ENCODE results near the gene DCAF15. TPM values are rescaled to one million over a fixed set of nuclear protein-coding genes. Genes with fewer than 3 reads are reported as not detected.

The DCAF15 gene
- total and polyA plus RNA-seq, 7 donors = 9.2 to 25.3 (median 16.6) TPM

DNA sequence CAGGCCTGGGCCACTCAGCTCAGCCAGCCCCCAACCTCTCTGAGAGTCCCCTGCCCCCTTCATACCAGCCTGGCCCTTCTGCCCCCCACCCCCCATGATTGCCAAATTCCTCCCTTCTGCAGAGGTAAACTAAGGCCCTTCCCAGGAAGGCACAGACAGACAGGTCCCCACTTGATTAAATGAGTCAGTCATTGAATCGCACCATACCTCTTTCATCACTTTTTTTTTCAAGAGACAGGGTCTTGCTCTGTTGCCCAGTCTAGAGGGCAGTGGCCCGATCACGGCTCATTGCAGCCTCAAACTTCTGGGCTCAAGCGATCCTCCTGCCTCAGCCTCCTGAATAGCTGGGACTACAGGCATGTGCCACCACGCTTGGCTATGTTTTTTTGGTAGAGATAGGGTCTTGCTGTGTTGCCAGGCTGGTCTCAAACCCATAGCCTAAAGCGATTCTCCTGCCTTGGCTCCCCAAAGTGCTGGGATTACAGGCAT lies 20.1 kb upstream of the DCAF15 start:
- ATAC-seq (no peak), DNase-seq (no peak)
- intact Hi-C loops (cut with DNase I) = no loop called here
- H3K36me3 ChIP-seq (ENCODE audit: insufficient read depth in 1 of 2, low read depth in 1 of 2) = peaks cover 0 to 28% of the 10 kb centered on the region in 2 donors
- TF ChIP-seq, protein P1, sequence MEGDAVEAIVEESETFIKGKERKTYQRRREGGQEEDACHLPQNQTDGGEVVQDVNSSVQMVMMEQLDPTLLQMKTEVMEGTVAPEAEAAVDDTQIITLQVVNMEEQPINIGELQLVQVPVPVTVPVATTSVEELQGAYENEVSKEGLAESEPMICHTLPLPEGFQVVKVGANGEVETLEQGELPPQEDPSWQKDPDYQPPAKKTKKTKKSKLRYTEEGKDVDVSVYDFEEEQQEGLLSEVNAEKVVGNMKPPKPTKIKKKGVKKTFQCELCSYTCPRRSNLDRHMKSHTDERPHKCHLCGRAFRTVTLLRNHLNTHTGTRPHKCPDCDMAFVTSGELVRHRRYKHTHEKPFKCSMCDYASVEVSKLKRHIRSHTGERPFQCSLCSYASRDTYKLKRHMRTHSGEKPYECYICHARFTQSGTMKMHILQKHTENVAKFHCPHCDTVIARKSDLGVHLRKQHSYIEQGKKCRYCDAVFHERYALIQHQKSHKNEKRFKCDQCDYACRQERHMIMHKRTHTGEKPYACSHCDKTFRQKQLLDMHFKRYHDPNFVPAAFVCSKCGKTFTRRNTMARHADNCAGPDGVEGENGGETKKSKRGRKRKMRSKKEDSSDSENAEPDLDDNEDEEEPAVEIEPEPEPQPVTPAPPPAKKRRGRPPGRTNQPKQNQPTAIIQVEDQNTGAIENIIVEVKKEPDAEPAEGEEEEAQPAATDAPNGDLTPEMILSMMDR (IDR thresholded peaks at IDR 0.05) = no peak
- peaks cover 0 to 3% (median 0%) of the 10 kb centered on the region in 3 donors for H3K27me3 ChIP-seq (ENCODE audit: insufficient read depth in 3 of 3, low read length in 2 of 3)
- H3K4me1 ChIP-seq = no peaks in the 10 kb centered on the region
- no peak overlapping the region for H3K4me3 ChIP-seq
- WGBS, 3 donors = 91 to 92% (median 92%) methylated on average over 6 of the region's 6 CpGs
- H3K27ac ChIP-seq = no peak overlapping the region
- H3K9me3 ChIP-seq = no peaks in the 10 kb centered on the region

GRCh38 chr19:13932911-13933393 lies 19.4 kb upstream of the DCAF15 start:
- TF ChIP-seq, protein P1 (IDR thresholded peaks at IDR 0.05) = no peak
- ATAC-seq (no peak), DNase-seq (no peak)
- intact Hi-C loops (cut with DNase I) = no loop called here
- no peaks in the 10 kb centered on the region for H3K9me3 ChIP-seq
- H3K36me3 ChIP-seq (ENCODE audit: insufficient read depth in 1 of 2, low read depth in 1 of 2) = peaks cover 0 to 21% of the 10 kb centered on the region in 2 donors
- WGBS, 3 donors = 83 to 88% (median 84%) methylated on average over 39 to 42 of the region's 42 CpGs
- H3K27ac ChIP-seq = no peak overlapping the region
- peaks cover 0 to 5% (median 3%) of the 10 kb centered on the region in 3 donors for H3K27me3 ChIP-seq (ENCODE audit: insufficient read depth in 3 of 3, low read length in 2 of 3)
- H3K4me3 ChIP-seq = no peak overlapping the region
- no peaks in the 10 kb centered on the region for H3K4me1 ChIP-seq

DNA sequence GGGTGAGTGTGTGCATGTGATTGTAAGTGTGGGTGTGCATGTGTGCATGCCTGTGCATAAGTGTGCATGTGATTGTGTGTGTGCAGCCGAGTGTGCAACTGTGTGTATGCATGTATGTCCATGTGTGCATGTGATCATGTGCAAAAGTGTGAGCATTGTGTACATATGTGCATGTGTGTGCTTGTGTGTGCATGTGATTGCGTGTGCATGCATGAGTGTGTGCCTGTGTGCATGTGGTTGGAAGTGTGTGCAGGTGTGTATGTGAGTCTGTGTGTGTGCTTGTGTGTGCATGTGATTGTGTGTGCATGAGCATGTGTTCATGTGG lies 17.6 kb upstream of the DCAF15 start:
- 90 to 95% (median 93%) methylated on average over 2 of the region's 2 CpGs for WGBS, 3 donors
- Histone ChIP-seq H3K27me3 (ENCODE audit: insufficient read depth in 3 of 3, low read length in 2 of 3) (peaks cover 0 to 5% (median 3%) of the 10 kb centered on the region in 3 donors), H3K36me3 (ENCODE audit: insufficient read depth in 1 of 2, low read depth in 1 of 2) (peaks cover 0 to 16% of the 10 kb centered on the region in 2 donors), H3K4me3 (no peak overlapping the region), H3K4me1 (no peaks in the 10 kb centered on the region), H3K27ac (no peak overlapping the region), H3K9me3 (no peaks in the 10 kb centered on the region)
- TF ChIP-seq, protein P1 (IDR thresholded peaks at IDR 0.05) = no peak
- DNase-seq (no peak), ATAC-seq (no peak)
- intact Hi-C loops (cut with DNase I) = no loop called here

DNA sequence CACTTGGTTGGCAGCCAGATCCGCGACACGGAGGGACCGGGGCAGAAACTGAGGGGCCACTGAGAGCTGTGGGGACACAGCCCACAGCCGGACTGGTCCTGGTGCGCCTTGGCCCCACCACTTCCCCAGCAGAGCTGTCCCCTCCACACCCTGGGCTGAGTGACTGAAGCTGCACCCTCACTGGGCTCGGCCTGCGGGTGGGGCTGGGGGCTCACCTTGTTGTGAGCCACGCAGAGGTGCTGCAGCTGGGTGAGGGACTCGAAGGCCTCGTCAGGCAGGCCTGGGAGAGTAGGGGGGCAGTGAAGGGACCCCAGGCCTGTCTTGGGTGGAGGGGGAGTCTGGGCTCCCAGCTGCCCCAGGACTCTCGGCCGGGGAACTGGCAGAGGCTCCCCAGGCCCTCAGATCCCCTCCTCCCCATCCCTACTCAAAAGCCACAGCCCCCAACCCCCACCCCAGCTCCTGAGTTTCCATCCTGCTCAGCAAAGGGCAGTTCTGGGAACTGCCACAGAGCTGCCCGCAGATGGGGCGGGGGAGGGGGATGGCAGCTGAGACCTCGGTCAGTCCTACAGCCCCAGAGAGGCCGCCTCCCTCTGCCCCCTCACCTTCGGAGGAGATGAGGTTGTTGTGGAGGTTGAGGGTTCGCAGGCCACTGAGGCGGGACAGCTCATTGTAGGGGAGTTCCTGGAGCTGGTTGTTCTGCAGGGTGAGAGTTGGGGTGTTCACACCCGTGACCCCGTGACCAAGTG lies 16.4 kb upstream of the DCAF15 start:
- peaks cover 0 to 5% (median 3%) of the 10 kb centered on the region in 3 donors for H3K27me3 ChIP-seq (ENCODE audit: insufficient read depth in 3 of 3, low read length in 2 of 3)
- H3K9me3 ChIP-seq = no peaks in the 10 kb centered on the region
- TF ChIP-seq, protein P1 (IDR thresholded peaks at IDR 0.05) = no peak
- H3K4me3 ChIP-seq = no peak overlapping the region
- WGBS, 3 donors = 62 to 68% (median 63%) methylated on average over 18 to 22 of the region's 22 CpGs
- DNase-seq (no peak), ATAC-seq (no peak)
- intact Hi-C loops (cut with DNase I) = no loop called here
- no peak overlapping the region for H3K27ac ChIP-seq
- H3K4me1 ChIP-seq = no peaks in the 10 kb centered on the region
- peaks cover 0 to 7% of the 10 kb centered on the region in 2 donors for H3K36me3 ChIP-seq (ENCODE audit: insufficient read depth in 1 of 2, low read depth in 1 of 2)

Data from psoas muscle (tissue), 8 donors.